NCI-H1436 treated with DMSO at 0.1 percent for 48 hours (cell line): ENCODE measurements around the gene KCNIP4.

Experiments used
- DNase-seq: peaks from one replicate; lab custom pipeline; 2025; lab: John Stamatoyannopoulos, UW

The KCNIP4 gene

DNA sequence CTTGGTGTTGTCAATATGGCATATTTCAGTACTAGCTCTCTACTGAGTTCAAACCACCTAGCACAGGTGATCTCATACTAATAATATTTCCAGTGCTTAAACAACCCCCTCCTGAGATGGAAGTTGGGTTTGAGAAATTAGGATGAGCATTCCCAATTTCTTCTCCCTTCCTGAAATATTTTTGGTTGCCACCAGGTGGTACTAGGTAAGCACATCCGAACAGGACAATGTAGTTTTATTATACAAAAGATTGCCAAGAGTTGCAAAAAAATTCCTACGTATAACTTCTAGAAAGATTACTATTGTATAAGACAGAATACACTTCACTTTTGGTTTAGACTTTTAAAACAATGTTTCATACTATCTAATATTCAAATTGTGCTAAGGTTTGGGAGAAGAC, 763.8 kb downstream of the KCNIP4 start:
- no peak for DNase-seq

DNA sequence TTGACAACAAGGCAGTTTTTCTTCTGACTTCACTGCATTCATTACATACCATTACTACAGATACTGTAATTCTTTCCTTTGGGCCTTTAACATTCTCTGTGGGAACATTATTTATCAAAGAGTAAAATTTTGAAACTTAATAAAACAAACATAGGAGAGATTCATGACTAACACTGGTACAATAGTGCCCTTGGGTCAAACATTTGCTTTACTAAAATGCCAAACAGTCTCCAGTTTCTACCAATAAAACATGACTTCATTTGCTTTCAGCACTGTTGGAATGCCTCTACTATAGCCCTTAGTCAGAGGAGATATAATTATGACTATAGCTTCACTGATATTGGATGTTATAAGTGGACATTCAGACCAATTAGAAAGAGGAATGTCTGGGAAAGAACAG, 766.9 kb downstream of the KCNIP4 start:
- no peak for DNase-seq

DNA sequence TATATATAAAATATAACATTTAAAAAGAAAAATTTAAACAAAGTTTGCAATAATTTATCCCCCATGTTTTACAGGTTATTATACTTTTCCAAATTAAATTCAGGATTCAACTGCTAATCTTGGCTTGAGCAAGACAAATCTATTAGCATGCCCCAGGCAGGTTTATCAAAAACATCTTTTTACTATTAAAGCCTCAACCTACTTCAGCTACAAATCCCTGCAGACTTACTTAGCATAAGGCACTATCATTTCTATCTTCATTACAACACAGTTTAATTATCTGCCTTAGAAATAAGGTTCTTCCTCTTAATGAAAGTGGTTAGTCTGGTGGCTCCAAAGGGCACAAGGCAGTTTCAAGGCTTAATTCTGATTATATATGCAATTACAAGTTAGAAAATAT, 770.7 kb downstream of the KCNIP4 start:
- DNase-seq: no peak

DNA sequence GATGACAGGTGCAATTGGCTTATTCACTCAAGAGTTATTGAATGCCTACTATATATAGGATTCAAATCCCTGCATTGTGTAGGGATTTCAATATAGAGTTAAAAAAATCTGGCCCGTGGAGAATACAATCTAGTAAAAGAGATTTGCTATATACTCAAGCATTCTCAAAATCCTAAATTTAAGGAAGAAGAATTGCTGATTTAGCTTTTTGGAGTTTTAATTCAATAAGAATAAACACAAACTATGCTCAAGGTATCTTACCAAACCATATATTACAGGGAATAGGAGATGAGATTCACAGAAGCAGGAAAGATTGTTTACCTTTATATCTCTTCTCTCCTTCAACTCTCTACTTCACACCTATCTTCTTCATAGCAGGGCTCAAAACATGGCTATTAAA, 771.5 kb downstream of the KCNIP4 start:
- DNase-seq: no peak

DNA sequence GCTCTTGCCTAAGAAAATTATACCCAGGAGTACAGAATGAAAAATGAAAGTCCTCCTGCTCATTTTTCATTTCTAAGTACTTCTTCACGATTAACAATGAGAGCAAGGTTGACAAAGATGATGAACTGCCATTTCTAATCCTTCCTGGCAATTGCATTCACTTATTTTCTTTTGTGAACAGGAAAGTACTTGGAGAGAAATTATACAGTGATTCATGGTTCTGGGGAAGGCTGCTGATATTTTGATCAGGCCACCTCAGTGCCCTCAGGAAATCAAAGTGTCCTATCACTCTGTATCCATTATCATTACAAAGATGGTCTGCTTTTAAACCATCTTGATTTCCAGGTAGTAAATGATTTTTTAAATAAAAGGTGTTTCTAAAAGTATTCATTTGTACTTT, 780.9 kb downstream of the KCNIP4 start:
- DNase-seq: no peak

DNA sequence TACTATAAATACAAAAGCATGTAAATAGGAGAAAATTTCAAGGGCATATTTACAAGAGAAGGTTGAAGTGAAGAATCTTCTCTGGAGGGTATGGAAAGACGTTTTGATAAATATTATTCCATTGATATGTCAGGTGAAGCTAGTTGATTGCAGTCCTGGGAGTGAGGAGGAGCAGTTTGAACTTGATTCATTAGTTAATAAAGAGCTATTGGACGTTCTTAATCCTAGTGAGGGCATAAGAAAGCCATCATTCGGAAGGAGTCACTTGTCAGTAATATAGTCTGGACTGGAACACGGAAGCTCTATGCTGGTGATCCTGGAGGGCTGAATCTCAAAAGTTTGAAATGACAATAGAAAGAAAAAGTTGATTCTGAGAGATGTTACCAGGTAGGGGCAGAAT, 793.2 kb downstream of the KCNIP4 start:
- DNase-seq: no peak

DNA sequence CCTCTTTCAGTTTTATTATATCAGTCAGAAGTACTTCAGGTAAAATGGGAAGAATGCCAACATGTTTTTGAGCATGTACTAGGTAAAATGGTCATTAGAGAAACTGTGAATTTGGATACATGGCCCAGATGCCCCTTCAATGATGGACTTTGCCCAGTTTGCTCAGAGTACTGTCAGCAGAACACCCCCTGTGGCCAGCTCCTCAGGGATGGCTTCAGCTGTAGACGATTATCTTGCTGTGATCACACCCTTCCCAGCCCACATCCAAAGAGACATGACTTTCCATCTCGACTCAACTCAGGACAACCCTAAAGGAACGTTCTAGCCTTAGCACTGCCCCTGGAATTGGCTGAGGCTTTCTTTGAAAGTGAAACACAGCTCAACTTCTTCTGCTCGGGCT, 809.2 kb downstream of the KCNIP4 start:
- no peak for DNase-seq

DNA sequence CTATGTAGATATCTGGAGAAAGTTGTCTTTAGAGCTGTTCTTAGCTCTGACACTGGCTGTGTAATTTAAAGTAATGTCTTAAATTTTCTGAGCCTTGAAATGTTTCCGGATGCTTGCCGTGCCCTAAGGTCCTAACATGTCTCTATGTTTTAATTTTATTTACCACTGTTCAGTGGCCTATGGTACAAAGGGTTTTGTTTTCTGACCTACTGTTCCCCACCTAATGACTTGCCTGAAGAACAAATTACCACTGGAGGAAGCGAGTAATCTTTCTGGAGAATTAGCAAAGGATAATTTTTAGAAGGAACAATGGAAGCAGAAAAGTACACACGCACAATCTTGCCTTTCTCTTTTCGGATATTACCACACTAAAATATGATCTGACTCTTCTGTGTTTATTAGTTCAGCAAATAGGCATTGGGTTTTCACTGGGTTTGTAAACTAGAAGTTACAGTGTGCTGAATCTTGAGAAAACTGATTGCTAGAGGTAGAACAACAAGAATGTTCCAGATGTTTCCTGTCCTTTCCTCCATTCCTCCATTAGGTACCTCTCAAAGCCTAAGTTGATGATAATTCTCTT, 812.4 kb downstream of the KCNIP4 start:
- DNase-seq: no peak

DNA sequence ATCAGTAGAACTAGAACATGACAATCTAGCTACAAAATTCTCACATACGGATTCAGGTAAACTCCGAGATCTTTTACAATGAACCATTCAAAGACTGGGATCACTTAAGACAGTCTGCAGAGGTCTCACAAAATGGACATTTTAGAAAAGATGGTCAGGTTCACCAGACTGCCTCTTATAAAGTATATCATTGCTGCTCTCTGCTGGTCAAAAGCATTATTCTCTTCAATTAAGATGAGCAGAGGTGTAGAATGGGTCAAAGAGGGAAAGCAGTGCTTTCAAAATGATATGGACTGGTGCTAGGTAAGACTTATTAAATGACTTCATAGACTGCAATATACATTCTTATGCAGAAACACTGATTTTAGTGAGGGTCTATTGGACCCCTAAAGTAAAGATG, 813.6 kb downstream of the KCNIP4 start:
- no peak for DNase-seq

DNA sequence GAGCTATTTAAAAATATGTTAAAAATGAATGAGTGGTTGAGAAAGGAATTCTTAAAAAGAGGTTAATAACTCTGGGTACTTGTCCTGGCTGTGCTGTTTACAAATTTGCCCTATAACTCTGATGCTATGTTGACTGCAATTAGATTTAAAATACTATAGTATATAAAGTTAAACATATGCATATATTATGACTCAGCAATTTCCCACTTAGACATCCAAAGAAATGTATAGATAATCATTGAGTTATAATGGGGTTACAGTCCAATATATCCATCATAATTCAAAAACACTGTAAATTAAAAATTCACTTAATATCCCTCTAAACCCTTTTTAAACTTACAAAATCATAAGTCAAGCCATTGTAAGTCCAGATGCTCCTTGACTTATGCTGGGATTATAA, 818.0 kb downstream of the KCNIP4 start:
- no peak for DNase-seq

DNA sequence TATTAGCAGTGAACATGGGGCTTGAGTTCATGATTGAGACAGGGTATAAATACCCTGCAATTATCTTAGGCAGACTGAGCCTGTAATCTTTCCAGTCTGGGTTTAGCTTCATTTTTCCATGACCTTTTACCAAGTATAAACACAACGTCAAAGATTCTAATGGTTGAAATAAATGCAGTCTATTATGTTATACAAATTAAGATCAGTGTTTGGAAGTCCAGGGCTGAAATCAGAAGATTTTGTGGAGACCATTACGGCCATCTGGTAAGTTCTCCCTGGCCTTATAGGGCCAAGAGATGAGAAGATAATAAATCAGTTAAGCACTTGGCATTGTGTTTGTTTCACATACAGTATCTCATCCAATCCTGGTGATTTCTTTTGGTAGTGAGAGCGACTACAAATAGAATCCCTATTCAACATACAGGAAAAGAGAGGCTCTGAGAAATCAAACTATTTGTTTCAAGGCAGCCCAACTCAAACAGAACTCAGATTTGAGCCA, 822.5 kb downstream of the KCNIP4 start:
- DNase-seq: no peak

DNA sequence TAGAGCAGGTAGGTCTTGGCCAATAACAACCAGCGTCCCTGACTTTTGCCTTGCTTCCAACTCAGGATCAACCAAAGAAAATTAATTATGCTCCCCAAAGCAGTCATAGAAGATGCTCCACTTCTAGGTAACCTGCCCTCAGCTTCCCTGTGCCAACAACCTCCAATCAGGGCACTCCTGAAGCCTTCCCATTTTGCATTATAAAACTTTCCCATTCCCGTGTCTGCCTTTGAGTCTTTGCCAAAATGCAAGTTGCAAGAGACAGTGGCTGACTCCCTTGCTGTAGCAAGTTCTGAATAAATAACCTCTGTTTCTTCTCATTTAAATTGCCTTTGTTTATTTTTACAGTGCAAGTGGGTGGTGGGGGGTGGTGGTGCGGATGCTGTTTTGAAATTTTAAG, 830.3 kb downstream of the KCNIP4 start:
- no peak for DNase-seq

DNA sequence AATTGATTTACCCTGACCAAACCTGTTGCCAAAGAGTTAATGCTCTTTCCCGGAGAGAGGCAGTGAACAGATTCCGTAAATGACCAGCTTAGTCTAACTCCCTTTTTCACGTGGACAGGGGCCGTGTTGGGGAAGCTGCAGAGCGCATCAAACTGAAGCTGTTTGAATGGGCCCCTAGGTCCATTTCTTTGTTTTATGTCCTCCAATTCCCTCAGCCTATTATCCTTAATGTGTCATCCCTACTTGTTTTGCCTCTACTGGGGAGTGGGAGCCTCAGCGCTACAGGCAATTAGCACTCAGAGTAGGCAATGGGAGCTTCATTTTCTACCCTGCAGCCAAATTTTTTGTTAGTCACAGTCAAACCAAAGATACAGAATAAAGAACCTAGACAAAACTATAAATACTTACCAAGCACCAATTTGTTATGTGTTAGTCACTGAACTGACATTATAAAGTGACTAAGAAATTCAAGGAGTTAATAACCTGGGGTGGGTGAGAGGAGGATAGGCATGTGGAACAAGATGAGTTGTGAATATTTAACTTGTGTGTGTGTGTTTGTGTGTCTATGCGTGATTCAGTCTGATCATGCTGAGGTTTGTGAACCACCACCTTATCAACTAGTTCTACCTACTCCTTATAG, 830.9 kb downstream of the KCNIP4 start:
- no peak for DNase-seq

DNA sequence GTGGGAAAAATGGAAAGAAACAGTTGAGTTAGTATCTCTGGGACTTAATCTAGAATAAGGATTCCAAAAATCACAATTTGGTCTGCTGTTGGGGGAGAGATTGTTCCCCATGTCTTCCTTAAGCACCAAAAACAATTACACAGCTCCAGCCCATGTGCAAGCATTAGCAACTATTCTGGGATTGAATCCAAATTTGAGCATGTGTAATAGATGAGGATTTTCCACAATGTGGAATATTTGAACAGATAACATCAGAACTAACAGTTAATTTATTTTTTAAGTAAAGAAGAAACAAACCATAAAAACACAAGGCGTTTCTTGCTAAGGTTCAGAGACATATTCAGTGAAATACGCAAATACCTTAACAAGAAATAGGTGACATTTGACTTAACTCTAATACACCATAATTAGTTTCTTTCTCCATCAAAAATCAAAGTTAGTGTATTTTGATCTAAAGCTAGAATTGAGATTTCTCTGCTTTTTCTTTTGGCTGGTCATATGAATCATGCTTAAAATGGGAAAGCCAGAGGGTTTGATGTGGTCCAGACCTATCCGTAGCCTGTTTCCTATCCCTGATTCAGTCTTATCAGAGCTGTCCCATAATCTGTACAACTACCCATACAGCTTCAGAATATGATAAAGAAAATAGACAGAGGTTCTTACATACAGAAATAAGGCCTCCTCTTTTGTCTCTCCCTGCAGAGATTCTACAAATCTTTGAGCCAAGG, 834.9 kb downstream of the KCNIP4 start:
- DNase-seq: no peak

DNA sequence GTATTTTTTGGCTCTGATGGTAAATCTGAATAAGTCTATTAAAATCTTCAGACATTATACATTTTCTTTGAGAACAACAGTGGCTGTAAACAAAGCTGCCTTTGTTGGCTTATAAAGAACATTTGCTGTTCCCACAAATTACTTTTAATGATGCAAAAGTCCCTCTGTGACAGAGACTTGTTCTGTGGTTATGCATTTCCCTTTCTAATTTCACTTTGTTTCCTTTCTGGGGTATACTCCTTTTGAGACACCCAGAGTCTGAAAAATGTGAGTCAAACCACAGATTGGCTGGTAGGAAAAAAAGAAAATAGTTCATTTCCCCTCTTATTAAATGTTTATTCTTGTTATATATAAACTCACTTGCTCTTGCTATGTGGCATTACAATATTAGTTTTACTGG, 845.9 kb downstream of the KCNIP4 start:
- DNase-seq: no peak

DNA sequence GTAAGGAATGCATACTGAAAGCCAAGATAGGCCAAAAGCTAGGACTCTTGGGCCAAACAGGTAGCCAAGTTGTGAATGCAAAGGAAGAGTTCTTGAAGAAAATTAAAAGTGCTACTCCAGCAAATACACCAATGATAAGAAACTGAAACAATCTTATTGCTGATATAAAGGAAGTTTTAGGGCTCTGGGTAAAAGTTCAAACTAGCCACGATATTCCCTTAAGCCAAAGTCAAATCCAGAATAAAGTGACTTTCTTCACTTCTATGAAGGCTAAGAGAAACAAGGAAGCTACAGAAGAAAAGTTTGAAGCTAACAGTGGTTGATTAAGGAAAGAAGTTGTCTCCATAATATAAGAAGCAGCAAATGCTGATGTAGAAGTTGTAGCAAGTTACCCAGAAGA, 850.7 kb downstream of the KCNIP4 start:
- no peak for DNase-seq

DNA sequence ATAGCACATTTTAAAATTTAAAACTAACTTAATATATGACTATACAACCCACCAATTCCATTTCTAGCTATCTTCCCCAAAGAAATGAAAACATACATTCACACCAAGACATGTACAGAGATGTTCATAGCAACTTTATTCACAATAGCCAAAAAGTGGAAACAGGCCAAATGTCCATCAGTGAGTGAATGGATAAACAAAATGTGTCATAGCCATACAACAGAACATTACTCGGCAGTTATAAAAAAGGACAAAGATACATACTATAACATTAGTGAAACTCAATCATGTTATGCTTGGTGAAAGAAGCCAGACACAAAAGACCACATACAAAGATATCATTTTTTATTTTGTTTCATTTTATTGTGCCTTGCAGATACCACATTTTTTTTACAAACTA, 851.5 kb downstream of the KCNIP4 start:
- no peak for DNase-seq

DNA sequence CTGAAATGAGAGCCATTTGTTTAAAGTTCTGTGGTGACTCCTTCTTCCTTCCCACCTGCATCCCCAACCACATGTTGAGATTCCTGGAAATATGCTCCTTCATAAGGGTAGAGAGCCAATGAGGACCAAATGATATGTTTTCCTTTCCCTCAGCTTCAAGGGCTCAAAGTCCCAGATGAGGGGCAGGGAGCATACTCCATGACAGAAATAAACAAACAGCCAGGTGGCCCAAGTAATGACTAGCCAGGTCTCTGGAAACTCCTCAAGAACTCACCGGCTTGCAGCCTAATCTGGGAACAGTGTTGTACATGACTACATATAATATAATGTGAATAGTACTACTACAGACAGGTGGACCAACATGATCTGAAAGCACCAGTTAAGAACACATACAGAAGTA, 856.0 kb downstream of the KCNIP4 start:
- no peak for DNase-seq

DNA sequence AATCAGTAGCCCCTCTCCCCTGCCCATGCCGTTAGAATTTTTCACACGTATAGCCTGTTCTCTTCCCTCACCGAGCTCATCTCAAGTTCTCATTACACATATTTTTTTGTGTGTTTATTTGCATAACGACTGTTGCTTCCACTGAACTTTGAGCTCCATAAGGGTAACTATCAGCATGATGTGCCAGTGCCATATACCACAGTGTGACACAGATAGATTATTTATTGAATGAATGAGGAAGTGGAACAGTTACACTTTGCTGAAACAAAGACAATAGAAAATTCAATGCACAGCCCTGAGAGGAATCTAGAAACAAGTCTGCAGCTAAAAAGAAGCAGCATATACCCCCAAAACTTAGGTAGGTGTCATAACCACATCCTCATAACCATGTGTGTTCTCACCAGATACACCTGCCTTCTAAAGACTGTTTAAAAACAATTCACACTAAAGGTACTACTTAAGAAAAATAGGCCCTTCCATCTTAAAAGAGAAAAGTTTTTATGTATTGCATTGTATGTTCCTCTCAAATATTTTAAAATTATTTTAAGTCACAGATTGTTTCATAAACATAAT, 858.4 kb downstream of the KCNIP4 start:
- no peak for DNase-seq

DNA sequence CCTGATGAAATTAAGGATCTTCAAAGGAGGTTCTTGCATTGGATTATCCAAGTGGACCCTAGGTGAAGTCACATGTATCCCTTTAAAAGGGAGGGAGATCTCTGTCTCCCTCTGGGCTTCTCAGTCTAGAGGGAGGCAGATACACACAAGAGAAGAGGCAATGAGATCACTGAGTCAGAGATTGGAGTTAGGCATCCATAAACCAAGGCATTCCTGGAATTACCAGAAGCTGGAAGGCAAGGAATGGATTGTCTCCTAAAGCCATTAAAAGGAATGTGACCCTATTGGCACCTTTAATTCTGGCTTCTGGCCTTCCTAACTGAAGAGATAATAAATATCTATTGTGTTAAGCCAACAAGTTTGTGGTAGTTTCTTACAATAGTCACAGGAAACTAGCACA, 865.2 kb downstream of the KCNIP4 start:
- no peak for DNase-seq

DNA sequence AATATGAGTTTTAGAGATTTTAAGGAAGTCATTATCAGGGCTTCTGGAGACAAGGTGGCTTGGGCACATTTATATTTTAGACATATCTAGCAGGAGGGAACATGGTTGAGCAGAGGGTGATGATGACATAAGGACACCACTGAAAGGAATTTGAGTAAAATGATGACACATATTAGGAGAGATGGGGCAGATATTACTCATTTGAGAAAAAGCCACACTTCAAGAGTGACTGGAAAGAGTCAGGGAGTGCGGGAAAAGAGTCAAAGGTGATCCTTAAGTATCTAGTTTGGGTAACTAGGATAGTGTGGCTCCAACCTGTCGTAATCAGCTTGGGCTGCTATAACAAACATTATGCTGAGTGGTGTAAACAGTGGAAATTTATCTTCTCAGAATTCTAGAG, 870.6 kb downstream of the KCNIP4 start:
- DNase-seq: no peak

DNA sequence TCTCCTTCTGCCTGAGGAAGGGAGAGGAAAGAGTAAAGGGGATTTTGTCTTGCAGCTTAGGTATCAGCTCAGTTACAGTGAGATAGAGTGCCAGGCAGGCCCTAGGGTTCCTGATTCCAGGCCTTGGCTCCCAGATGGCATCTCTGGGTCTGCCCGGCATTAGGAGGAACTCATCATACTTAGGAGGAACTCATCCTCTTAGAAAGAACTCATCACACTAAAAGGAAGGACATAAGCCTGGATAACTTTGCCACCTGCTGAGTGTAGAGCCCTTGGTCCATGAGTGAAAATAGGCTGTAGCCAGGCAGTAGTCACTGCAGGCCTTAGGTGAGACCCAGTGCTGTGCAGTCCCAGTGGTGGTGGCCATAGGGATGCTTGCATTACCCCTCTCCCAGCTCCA, 881.2 kb downstream of the KCNIP4 start:
- no peak for DNase-seq

DNA sequence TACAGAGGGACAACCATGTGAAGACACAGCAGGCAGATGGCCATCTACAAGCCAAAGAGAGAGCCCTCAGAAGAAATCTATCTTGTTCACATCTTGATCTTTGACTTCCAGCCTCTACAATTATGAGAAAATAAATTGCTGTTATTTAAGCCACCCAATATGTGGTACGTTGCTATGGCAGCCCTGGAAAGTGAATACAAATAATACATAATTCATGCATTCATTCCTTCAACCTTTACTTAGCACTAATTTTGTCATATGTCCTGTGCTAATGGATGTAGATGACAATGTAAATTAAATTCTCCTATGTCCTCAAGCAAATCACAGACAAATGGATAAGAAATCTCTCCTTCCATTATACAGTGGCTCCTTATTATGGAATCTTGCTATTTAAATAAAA, 886.7 kb downstream of the KCNIP4 start:
- no peak for DNase-seq
